ENCODE results near the gene MADCAM1.
"Not testable (repeated sequence)": the region's sequence is repeated elsewhere in the genome, so short reads cannot be mapped to it uniquely, and the experiment has no call there.

The MADCAM1 gene

GRCh38 chr19:450912-451481 is 45.3 kb upstream of the MADCAM1 start:
- not testable (repeated sequence) for ATAC-seq

- TF ChIP-seq POU6F1 (CRISPR knock-in tag; IDR thresholded peaks at IDR 0.05; ENCODE audit: borderline replicate concordance, low read depth) (no peak), BACH2 (CRISPR knock-in tag; IDR thresholded peaks at IDR 0.05; ENCODE audit: borderline replicate concordance) (no peak), SNAI2 (CRISPR knock-in tag; IDR thresholded peaks at IDR 0.05) (no peak), ZNF565 (CRISPR knock-in tag; conservative IDR thresholded peaks at IDR 0.05; ENCODE audit: low read depth) (no peak), CSDC2 (CRISPR knock-in tag; IDR thresholded peaks at IDR 0.05) (no peak), TSHZ2 (CRISPR knock-in tag; IDR thresholded peaks at IDR 0.05) (no peak), OSR1 (CRISPR knock-in tag; IDR thresholded peaks at IDR 0.05) (no peak), CSRNP3 (CRISPR knock-in tag; IDR thresholded peaks at IDR 0.05) (no peak), ESRRG (CRISPR knock-in tag; IDR thresholded peaks at IDR 0.05) (no peak), PATZ1 (CRISPR knock-in tag; IDR thresholded peaks at IDR 0.05; ENCODE audit: borderline replicate concordance) (no peak), ZNF8 (CRISPR knock-in tag; IDR thresholded peaks at IDR 0.05) (no peak), ZNF70 (CRISPR knock-in tag; IDR thresholded peaks at IDR 0.05) (no peak), ZFP3 (CRISPR knock-in tag; IDR thresholded peaks at IDR 0.05) (no peak), TOX (CRISPR knock-in tag; IDR thresholded peaks at IDR 0.05; ENCODE audit: borderline replicate concordance) (no peak), ZFP30 (CRISPR knock-in tag; IDR thresholded peaks at IDR 0.05) (no peak), ZC3H10 (CRISPR knock-in tag; IDR thresholded peaks at IDR 0.05) (no peak), RARB (CRISPR knock-in tag; IDR thresholded peaks at IDR 0.05) (no peak)
- TF ChIP-seq, protein P1, sequence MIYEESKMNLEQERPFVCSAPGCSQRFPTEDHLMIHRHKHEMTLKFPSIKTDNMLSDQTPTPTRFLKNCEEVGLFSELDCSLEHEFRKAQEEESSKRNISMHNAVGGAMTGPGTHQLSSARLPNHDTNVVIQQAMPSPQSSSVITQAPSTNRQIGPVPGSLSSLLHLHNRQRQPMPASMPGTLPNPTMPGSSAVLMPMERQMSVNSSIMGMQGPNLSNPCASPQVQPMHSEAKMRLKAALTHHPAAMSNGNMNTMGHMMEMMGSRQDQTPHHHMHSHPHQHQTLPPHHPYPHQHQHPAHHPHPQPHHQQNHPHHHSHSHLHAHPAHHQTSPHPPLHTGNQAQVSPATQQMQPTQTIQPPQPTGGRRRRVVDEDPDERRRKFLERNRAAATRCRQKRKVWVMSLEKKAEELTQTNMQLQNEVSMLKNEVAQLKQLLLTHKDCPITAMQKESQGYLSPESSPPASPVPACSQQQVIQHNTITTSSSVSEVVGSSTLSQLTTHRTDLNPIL (CRISPR knock-in tag; IDR thresholded peaks at IDR 0.05; ENCODE audit: low read depth) = no peak
- ATAC-seq = no peak
Measured at GRCh38 chr19:452829-453228, 43.5 kb upstream of the MADCAM1 start.

DNA sequence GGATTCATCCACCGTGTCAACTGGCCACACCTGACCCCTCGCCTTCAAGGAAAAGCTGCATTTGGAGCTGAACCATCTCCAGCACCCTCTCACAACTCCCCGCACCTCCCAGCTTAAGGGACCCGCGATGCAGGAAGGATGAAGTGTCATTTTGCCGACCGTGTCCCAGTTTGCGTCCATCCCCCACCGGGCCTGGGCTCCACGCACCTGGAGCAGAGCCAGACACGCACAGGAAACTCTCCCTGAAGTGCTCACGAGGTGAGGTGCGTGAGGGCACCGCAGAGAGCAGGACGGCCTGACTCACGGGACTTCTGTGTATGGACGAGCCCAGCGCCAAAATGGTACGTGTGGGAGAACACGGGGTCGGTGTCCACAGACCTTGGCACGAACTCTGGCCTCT is 42.7 kb upstream of the MADCAM1 start:
- TF ChIP-seq TOX (CRISPR knock-in tag; IDR thresholded peaks at IDR 0.05; ENCODE audit: borderline replicate concordance) = no peak
- TF ChIP-seq BACH2 (CRISPR knock-in tag; IDR thresholded peaks at IDR 0.05; ENCODE audit: borderline replicate concordance) = no peak
- TF ChIP-seq ZNF70 (CRISPR knock-in tag; IDR thresholded peaks at IDR 0.05) = no peak
- no peak for ATAC-seq

- no peak for TF ChIP-seq TCF4 (CRISPR knock-in tag; IDR thresholded peaks at IDR 0.05; ENCODE audit: borderline replicate concordance)
- no peak for TF ChIP-seq CSRNP3 (CRISPR knock-in tag; IDR thresholded peaks at IDR 0.05)
- no peak for TF ChIP-seq BACH2 (CRISPR knock-in tag; IDR thresholded peaks at IDR 0.05; ENCODE audit: borderline replicate concordance)
- TF ChIP-seq ZNF70 (CRISPR knock-in tag; IDR thresholded peaks at IDR 0.05) = no peak
- ATAC-seq = no peak
Measured at GRCh38 chr19:455031-455705, 41.1 kb upstream of the MADCAM1 start.
